NCI-H748 treated with DMSO at 0.1 percent for 48 hours (cell line): ENCODE results near the gene TCF12.
"Not testable (repeated sequence)": the region's sequence is repeated elsewhere in the genome, so short reads cannot be mapped to it uniquely, and the experiment has no call there.

Experiments used
- DNase-seq: peaks from one replicate; lab custom pipeline; 2025; lab: John Stamatoyannopoulos, UW

Gene TCF12

GRCh38 chr15:57135800-57136199 lies 217.4 kb downstream of the TCF12 start:
- no peak for DNase-seq

- DNase-seq: peak; percentile 10
Observed at GRCh38 chr15:57138349-57138788, 219.9 kb downstream of the TCF12 start.

DNA sequence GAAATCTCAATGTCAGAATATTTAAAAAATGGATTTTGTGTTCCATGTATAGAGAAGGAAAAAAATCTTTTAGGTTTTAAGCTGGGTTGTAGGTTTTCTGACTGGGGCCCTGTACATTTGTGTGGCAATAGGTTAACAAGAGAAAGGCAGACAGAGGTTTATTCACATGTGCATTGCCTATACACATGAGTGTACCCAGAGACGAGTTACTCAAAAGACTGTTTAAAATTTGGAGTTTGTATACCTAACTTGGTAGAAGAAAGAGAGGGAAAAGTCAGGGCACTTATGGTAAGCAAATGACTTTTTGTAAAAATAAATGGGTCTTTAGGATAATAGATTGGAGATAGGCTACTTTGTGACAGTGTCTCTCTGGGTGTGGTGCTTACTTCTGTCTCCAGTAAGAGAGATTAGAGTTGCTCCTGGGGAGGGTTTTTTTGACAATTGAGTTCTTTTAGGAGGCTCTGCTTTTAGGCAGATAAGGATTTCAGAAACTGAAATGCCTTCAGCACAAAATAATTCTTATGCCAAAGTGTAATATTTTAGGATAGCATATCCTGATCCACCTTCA lies 225.2 kb downstream of the TCF12 start:
- DNase-seq: no peak

- DNase-seq: no peak
Observed at GRCh38 chr15:57144448-57144847, 226.0 kb downstream of the TCF12 start.

DNA sequence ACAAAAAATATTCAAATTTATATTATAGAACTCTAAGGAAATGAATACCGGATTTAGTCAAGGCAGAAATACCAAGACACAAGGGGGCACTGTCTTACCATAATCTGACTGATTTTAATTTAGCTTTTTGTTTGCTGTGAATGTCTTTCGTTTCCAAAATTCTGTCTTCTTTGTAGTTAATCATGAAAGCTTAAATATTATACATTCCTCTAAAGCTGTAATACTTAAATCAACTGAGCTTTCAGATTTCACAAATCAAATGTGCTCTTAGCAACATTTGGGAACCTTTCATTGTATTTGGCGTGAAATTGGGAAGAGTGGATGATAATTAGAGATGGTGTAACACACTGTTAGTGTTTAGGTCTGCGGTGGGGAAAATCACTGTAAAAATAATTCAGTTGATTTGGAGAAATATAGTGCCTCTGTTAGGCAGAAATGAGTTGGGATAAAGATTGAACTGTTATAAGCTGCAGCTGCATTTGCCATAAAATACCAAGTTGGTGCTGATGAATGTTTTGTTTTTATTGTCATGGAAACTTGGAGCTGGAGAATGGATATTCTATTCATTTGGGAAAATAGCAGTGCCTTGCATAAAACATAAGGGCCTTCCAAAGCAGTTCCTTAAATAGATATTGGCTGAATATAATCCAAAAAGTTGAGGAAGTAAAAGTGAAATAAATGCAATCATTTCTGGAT lies 228.2 kb downstream of the TCF12 start:
- DNase-seq: peak; percentile 61

- no peak for DNase-seq
Observed at GRCh38 chr15:57147621-57148020, 229.2 kb downstream of the TCF12 start.

DNA sequence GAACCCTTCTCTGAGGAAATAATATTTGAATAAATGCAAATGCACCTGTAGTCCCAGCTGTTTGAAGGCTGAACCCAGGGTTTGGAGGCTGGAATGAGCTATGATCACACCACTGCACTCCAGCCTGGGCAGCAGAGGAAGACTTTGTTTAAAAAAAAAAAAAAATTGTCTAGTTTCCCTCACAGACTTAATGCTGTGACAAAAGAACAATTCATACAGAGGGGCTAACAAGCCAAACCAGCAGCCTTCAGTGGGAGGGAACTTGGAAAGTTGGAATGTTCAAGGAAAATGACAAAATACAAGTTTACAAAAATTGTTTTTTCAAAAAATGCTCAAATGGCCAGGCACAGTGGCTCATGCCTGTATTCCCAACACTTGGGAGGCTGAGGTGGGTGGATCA lies 229.8 kb downstream of the TCF12 start:
- no peak for DNase-seq

DNA sequence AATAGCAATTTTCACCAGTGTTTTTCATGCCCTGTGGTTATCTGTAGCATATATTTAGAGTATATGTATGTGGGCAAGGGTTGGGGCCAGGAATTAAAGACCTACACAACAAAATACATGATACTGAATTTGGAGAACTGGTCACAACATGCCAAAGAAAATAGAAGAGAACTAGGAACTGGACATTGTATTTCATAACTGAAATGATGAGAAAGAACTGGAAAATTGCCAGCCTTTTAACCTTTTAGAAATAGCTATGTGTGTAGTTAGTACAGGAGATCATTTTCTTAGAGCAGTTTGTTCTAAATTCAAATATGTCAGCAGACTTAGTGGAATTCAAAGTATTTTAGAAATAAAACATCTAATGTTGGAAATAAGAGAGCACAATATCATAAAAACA lies 230.8 kb downstream of the TCF12 start:
- DNase-seq: no peak

GRCh38 chr15:57150066-57150865 lies 231.8 kb downstream of the TCF12 start:
- DNase-seq: no peak

DNA sequence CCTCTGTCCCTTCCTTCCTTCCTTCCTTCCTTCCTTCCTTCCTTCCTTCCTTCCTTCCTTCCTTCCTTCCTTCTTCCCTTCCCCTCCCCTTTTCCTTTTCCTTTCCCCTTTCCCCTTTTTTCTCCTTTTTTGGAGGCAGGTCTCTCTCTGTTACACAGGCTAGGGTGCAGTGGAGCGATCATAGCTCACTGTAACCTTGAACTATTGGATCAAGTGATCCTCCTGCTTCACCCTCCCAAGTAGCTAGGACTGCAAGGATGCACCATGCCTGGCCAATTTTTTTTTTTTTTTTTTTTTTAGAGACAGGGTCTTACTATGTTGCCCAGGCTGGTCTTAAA lies 232.4 kb downstream of the TCF12 start:
- not testable (repeated sequence) for DNase-seq

DNA sequence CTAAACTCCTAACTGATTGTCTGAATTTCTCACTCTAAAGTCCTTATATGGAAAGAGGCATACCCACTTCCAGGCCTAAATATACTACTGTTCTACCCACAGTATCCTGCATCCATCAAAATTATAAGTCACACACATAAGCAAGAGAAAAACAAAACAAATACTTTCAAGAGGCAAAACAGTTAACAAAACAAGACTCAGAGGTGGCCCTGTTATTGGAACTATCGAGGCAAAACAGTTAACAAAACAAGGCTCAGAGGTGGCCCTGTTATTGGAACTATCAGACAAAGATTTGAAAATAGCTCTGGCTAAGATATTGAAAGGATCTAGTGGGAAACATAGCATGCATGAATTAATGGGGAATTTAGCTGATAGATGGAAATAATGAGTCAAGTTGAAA lies 233.7 kb downstream of the TCF12 start:
- no peak for DNase-seq

DNA sequence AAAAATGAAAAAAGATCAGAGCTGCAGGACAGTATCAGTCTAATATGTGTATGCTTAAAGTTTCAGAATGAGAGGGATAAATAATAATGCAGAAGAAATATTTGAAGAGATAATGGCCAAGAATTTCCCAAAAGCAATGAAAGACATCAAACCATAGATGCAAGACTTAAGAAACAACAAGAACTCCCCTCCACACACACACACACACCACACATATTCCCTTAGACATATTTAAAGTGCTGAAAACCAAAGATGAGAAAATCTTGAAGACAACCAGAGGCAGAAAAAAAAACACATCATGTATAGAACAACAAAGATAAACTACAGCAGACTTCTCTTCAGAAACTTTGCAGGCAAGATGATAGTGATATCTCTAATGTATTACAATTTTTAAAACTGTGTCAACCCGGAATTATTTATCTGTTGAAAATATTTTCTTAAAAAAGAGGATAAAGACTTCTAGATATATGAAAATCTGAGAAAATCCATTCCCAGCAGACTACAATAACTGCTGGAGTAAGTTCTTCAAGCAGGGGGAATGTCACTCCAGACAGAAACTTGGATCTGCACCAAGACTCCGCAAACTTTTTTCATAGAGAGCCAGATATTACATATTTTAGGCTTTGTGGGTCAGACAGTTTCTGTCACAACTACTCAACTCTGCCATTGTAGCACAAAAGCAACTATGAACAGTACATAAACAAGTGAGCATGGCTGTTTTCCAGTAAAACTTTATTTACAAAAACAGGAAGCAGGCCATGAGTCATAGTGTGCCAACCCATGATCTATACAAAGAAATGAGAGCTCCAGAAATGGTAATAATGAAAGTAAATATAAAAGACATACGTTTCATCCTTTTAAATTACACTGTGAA lies 234.5 kb downstream of the TCF12 start:
- no peak for DNase-seq

DNA sequence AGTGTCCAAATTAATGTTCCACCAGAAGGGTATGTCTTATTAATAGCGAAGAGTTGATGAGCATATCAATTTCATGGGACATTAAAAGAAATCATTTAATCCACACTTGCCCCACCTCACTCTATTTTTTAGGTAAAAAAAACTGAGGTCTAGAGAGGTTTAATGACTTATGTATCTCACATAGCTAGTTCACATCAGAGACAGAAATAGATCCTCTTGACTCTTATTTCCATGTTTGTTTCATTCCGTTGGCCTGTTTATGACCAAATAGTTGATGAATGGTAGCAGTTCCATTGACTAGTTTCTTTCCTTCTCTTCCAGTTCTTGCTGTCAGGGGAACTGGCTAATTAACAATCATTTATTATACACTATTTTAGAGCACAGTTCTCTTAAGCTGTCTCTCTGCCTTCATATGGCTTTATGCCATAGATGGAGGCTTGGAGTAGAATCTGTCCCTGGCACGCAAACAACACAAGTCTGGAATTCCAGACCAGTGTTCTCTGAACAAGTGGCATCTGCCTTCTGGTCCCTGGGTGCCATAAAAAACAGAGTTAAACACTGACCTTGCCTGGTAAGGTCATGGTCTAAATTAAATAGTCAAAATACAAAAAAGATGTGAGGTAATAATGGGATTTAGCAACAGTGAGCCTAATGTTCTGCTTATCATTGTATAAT lies 237.9 kb downstream of the TCF12 start:
- no peak for DNase-seq

DNA sequence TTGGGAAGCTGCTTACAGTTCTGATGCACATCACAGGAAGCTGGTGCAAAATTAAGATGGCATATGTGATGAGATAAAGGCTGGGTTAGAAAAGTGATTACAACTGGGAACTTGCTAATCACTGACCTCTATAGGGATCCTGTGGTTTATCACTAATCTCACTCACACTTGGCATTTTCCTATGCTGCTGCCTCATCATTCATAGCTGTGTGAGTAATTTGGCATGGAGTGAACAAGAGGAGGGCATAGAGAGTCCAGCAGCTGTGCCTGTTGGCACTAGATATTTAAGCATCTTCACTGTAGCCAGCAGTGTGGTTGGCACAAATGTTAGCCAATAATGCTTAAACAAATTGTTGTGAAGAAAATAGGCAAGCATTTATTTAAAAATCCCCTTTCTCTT lies 240.1 kb downstream of the TCF12 start:
- DNase-seq: no peak

DNA sequence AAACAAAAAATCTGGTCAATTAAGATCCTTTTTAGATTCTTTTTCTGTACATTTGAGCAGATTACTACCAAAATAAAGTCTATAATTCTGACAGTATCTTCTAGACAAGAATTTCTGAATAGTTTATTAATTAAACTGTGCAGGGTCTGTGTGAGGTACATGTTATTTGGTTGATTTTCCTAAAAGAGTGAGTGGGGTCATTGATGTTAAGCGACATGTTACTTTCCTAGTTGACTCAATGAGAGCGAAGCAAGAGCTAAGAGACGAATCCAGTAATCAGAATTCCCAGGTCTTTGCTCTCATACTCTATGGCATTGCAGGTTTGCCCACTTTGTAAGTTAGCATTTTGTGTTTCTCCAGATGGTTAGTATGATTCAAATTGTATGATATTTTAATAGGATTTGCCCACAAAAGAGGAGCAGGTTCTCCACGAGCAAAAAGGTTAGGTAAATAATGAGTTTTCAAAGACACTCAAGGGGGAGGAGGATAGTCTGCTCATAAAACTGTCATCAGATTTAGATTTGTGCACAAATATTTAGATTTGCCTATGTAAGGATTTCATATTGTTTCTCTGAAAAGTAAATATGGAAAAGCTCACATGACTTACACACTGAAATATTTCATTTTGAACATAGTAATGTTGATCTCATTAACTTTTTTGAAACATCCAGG lies 240.7 kb downstream of the TCF12 start:
- no peak for DNase-seq

- DNase-seq: no peak
Observed at GRCh38 chr15:57159767-57160166, 241.3 kb downstream of the TCF12 start.

- DNase-seq: no peak
Observed at GRCh38 chr15:57160823-57161560, 242.5 kb downstream of the TCF12 start.

- not testable (repeated sequence) for DNase-seq
Observed at GRCh38 chr15:57164251-57164650, 245.8 kb downstream of the TCF12 start.

GRCh38 chr15:57165992-57166391 lies 247.5 kb downstream of the TCF12 start:
- no peak for DNase-seq

DNA sequence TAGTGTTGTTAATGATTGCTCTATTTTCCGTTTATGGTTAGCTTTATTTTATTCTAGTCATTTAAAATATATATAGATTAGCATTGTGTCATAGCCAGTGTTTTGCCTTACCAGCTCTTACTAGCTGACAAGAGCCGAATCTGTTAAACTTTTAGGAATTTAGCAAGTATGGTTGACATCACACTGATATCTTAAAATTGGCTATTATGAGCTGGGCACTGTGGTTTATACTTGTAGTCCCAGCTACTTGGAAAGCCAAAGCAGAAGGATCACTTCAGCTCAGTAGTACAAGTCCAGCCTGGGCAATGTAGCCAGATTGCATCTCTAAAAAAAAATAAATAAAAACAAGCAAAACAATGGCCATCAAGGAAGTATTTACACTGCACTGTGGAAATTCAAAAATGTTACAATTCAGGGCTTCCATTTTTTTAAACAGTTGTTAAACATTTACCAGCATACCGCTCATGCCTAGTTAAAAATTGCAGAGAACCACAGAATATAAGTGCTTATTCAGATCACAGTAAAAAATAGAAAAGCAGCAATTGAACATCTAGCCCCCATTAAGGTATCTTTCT lies 249.5 kb downstream of the TCF12 start:
- no peak for DNase-seq
